Immature natural killer cell (primary cell): Measurements from ENCODE around the gene KDM4E. TPM values are rescaled to one million over a fixed set of nuclear protein-coding genes. Genes with fewer than 3 reads are reported as not detected.
"Not testable (repeated sequence)": the region's sequence is repeated elsewhere in the genome, so short reads cannot be mapped to it uniquely, and the experiment has no call there.

Experiments used
- DNase-seq, 3 donors: peaks; one replicate each; pipeline ENCODE4 v3.0.0; 2022; ENCODE audit warnings: mixed read lengths in 1 of 3
- H3K27ac Mint-ChIP-seq, 6 donors: one replicate each; pipeline ENCODE4 v1.8.0; 2020; ENCODE audit warnings: mixed read lengths in 6 of 6, mild to moderate bottlenecking in 5 of 6, inconsistent platforms in 4 of 6, moderate library complexity in 3 of 6
- H3K27me3 Mint-ChIP-seq, 3 donors: one replicate each; pipeline ENCODE4 v1.8.0; 2020 to 2021; ENCODE audit warnings: low read depth in 3 of 3, mild to moderate bottlenecking in 3 of 3, mixed read lengths in 3 of 3, moderate library complexity in 3 of 3, inconsistent platforms in 1 of 3
- H3K36me3 Mint-ChIP-seq, 3 donors: one replicate each; pipeline ENCODE4 v1.8.0; 2020; ENCODE audit warnings: mixed read lengths in 3 of 3, inconsistent platforms in 2 of 3, mild to moderate bottlenecking in 2 of 3
- H3K4me1 Mint-ChIP-seq, 2 donors: one replicate each; pipeline ENCODE4 v1.8.0; 2020; ENCODE audit warnings: inconsistent platforms in 2 of 2, mild to moderate bottlenecking in 2 of 2, mixed read lengths in 2 of 2, moderate library complexity in 1 of 2
- H3K4me3 Mint-ChIP-seq, 5 donors: one replicate each; pipeline ENCODE4 v1.8.0; 2020; ENCODE audit warnings: mild to moderate bottlenecking in 5 of 5, mixed read lengths in 5 of 5, inconsistent platforms in 3 of 5, moderate library complexity in 3 of 5
- H3K9me3 Mint-ChIP-seq, 6 donors: one replicate each; pipeline ENCODE4 v1.8.0; 2020; ENCODE audit warnings: mild to moderate bottlenecking in 6 of 6, mixed read lengths in 6 of 6, inconsistent platforms in 4 of 6, moderate library complexity in 3 of 6
- polyA plus RNA-seq, 3 donors: library from polyadenylated mRNA; unstranded; fragments of 300-500 nt; fragmentation: Illumina TruSeq; gene quantifications; one replicate each; pipeline ENCODE4 v1.2.3, GENCODE V29; 2021

Gene KDM4E
- polyA plus RNA-seq = not detected

DNA sequence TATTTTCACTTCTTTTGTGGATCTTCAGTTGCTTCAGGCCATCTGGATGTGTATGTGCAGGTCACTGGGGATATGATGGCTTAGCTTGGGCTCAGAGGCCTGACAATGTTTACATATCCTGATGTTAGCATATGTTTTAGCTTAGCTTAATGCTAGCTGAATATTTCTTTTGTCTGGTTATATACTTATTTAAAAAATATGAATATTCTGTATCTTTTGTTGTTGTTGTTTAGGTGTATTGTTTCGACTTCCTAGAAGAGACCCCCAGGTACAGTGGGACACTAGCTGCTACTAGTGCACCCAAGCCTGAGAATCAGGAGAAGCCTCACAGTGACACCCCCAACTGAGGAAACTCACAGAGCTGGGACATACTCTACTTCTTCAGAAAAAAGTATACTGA lies at the start of gene KDM4E:
TSS of gene KDM4E (plus strand) at position 301 of the 400 bp plus-strand sequence. CDS start 300 bp downstream, outside the sequence.
- DNase-seq = no peak
- no peaks in the 10 kb centered on the region for H3K9me3 Mint-ChIP-seq
- no peak within 1 kb of the TSS for H3K4me3 Mint-ChIP-seq
- no peak within 1 kb of the TSS for H3K27ac Mint-ChIP-seq
- no peaks in the 10 kb centered on the region for H3K36me3 Mint-ChIP-seq
- no peaks in the 10 kb centered on the region for H3K4me1 Mint-ChIP-seq
- H3K27me3 Mint-ChIP-seq = peaks cover 0 to 5% (median 0%) of the 10 kb centered on the region in 3 donors

DNA sequence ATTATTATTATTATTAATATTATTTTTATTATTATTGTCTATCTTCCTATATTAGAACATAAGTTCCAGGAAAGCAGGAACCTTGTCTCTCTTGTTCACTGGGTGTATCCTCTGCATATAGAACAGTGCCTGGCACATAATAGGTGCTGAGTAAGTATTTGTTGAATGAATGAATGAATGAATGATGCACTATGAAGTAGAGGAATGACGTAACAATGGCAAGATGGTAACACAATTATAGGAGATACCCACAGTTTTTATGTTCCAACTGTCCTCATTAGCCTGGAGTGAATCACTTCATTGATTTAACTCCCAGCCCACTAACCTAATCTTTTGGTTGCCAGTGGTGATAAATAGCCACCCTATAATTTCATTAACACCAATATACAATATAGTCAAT lies 49.5 kb upstream of the KDM4E start:
- no peak overlapping the region for H3K27ac Mint-ChIP-seq

DNA sequence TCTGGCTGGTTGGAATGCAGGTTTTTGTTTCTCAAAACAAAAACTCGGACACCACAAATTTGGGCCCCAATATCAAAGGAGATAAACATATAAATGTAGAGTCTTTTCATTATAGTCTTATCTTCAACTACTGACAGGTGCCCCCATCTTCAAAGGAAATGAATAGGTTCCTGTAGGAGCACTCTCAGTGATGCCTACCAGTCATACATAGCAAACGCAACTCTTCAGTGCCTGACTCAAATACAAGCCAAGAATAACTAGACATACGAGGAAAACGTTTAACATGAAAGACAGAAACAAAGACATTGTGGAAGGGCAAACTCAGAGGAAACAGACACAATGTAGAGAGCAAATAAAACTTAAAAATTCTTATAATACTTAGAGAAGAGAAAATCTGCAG lies 37.7 kb upstream of the KDM4E start:
- Mint-ChIP-seq H3K27me3 (peaks cover 3 to 41% (median 11%) of the 10 kb centered on the region in 3 donors), H3K9me3 (no peaks in the 10 kb centered on the region)

More for the DNA sequence above, 49.5 kb upstream of the KDM4E start:
- Mint-ChIP-seq H3K4me1 (peaks cover 23 to 47% of the 10 kb centered on the region in 2 donors), H3K9me3 (no peaks in the 10 kb centered on the region), H3K36me3 (peaks cover 6 to 21% (median 14%) of the 10 kb centered on the region in 3 donors), H3K27me3 (peaks cover 3 to 10% (median 6%) of the 10 kb centered on the region in 3 donors), H3K4me3 (no peak overlapping the region)
- no peak for DNase-seq

DNA sequence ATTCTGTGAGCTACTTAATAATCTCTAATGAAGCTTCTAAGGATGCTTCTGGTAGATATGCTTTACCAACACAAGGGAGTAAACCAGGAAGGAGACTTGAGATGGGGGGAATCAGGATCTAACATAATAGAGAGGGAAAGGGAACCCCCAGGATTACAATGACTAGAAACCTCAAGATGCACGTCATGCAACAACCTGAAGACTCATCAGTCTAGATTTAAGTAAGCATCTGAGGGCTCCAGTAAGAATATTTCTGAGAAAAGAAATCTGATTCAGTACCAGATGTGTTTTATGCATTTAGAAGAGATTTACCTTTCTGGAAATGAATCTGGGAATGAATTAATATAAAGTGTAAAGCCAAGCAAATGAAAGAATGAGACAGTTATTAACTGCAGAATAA lies 36.3 kb upstream of the KDM4E start:
- Mint-ChIP-seq H3K4me1 (no peaks in the 10 kb centered on the region), H3K4me3 (no peak overlapping the region), H3K9me3 (no peaks in the 10 kb centered on the region), H3K27ac (no peak overlapping the region), H3K27me3 (peaks cover 3 to 36% (median 10%) of the 10 kb centered on the region in 3 donors), H3K36me3 (no peaks in the 10 kb centered on the region)
- DNase-seq = no peak

More for the DNA sequence above, 37.7 kb upstream of the KDM4E start:
- Mint-ChIP-seq H3K4me1 (no peaks in the 10 kb centered on the region), H3K27ac (no peak overlapping the region), H3K36me3 (no peaks in the 10 kb centered on the region), H3K4me3 (no peak overlapping the region)
- no peak for DNase-seq

DNA sequence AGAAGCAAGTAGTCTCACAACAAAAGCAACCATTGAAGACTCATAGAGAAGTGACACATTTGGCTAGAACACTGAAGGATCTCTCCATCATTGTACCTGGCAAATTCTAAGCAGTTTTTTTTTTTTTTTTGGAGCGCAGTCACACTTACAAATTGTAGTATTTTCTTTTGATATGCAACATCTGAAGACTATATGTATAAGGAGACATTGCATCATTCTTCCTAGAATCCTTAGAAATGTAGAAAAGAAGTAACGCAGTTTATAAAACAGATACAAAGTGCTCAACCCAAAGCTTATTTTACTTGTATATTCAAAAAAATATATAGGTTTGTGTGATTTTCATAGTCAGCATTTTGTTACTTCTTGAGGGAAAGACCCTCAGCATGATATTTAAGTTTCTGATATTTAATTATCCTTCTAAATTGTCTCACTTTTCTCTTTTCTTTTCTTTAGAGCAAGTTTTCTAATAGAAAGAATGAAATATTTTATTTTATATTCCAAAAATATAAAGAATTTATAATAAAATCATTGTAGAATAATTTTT lies 31.6 kb upstream of the KDM4E start:
- no peaks in the 10 kb centered on the region for H3K36me3 Mint-ChIP-seq
- no peaks in the 10 kb centered on the region for H3K9me3 Mint-ChIP-seq
- H3K4me3 Mint-ChIP-seq = no peak overlapping the region
- H3K27me3 Mint-ChIP-seq = peaks cover 3 to 23% (median 3%) of the 10 kb centered on the region in 3 donors
- no peaks in the 10 kb centered on the region for H3K4me1 Mint-ChIP-seq
- no peak for DNase-seq
- no peak overlapping the region for H3K27ac Mint-ChIP-seq

DNA sequence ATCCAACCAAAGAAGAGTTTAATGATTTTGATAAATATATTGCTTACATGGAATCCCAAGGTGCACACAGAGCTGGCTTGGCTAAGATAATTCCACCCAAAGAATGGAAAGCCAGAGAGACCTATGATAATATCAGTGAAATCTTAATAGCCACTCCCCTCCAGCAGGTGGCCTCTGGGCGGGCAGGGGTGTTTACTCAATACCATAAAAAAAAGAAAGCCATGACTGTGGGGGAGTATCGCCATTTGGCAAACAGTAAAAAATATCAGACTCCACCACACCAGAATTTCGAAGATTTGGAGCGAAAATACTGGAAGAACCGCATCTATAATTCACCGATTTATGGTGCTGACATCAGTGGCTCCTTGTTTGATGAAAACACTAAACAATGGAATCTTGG lies 27.6 kb upstream of the KDM4E start:
- Mint-ChIP-seq H3K4me3 (no peak overlapping the region), H3K36me3 (no peaks in the 10 kb centered on the region), H3K4me1 (no peaks in the 10 kb centered on the region), H3K9me3 (no peaks in the 10 kb centered on the region), H3K27me3 (peaks cover 0 to 3% (median 0%) of the 10 kb centered on the region in 3 donors), H3K27ac (no peak overlapping the region)
- DNase-seq = no peak

DNA sequence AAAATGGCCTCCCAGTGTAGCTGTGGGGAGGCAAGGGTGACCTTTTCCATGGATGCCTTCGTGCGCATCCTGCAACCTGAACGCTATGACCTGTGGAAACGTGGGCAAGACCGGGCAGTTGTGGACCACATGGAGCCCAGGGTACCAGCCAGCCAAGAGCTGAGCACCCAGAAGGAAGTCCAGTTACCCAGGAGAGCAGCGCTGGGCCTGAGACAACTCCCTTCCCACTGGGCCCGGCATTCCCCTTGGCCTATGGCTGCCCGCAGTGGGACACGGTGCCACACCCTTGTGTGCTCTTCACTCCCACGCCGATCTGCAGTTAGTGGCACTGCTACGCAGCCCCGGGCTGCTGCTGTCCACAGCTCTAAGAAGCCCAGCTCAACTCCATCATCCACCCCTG lies 26.8 kb upstream of the KDM4E start:
- Mint-ChIP-seq H3K27me3 (peaks cover 0 to 3% (median 0%) of the 10 kb centered on the region in 3 donors), H3K4me3 (no peak overlapping the region), H3K9me3 (no peaks in the 10 kb centered on the region), H3K36me3 (no peaks in the 10 kb centered on the region), H3K27ac (no peak overlapping the region), H3K4me1 (no peaks in the 10 kb centered on the region)
- no peak for DNase-seq

DNA sequence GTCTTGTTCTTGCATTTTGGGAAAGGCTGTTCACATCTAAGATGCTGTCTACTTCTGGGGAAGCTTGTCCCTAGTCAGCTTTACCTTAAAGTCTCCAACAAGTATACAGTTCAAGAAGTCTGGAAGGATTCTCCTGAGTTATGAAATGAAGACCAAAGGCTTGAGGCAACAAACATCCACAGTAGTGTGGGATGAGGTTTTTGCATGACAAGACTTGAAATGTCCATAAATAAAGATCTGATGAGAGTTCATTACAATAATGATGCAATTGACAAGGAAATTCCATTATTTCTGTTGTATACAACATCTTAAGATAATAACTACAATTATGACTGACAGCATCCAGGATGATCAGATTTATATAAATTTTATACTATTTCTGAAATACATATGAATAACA lies 21.3 kb upstream of the KDM4E start:
- Mint-ChIP-seq H3K36me3 (no peaks in the 10 kb centered on the region), H3K27me3 (peaks cover 5 to 11% (median 5%) of the 10 kb centered on the region in 3 donors), H3K27ac (no peak overlapping the region), H3K4me3 (no peak overlapping the region), H3K4me1 (no peaks in the 10 kb centered on the region), H3K9me3 (peaks cover 0 to 2% (median 0%) of the 10 kb centered on the region in 6 donors)
- no peak for DNase-seq

DNA sequence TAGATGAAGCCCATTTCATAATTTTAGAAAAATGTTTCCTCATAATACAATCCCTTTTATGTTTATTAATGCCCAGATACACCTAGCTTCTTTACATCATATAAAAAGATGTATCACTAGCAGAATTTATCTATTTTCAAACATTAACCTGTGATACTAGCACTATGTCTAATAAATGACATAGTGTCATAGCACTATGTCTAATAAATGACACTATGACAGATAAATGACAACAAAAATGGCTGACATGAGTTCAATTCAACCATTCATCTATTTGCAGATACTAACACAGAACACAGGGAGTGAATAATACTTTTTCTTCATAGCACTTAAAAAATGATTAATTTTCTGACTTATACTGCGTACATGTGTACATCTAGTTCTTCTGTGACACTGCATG lies 19.4 kb upstream of the KDM4E start:
- Mint-ChIP-seq H3K4me3 (no peak overlapping the region), H3K27me3 (peaks cover 5 to 13% (median 5%) of the 10 kb centered on the region in 3 donors), H3K36me3 (no peaks in the 10 kb centered on the region), H3K9me3 (peaks cover 0 to 2% (median 0%) of the 10 kb centered on the region in 6 donors), H3K27ac (no peak overlapping the region), H3K4me1 (no peaks in the 10 kb centered on the region)
- no peak for DNase-seq

DNA sequence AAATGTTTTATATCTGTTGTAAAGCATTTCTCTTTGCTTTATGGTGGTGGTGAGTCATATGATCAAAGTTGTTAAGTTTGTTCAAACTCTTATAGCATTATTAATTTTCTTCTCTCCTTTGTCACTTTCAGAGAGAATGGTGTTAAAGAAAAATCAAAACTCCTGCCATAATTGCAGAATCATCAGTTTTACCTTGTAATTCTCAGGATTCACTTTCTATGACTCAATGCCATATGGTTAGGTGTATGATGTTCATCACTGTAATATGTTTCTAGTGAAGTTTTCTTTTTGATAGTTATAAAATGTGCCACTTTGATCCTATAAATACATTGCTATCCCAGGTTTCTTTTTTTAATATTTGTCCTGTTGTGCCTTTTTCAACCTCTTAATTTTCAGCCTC lies 13.7 kb upstream of the KDM4E start:
- Mint-ChIP-seq H3K4me1 (no peaks in the 10 kb centered on the region), H3K4me3 (no peak overlapping the region), H3K9me3 (peaks cover 0 to under 1% (median 0%) of the 10 kb centered on the region in 6 donors), H3K27me3 (peaks cover 8 to 11% (median 10%) of the 10 kb centered on the region in 3 donors), H3K27ac (no peak overlapping the region), H3K36me3 (no peaks in the 10 kb centered on the region)
- DNase-seq = no peak

DNA sequence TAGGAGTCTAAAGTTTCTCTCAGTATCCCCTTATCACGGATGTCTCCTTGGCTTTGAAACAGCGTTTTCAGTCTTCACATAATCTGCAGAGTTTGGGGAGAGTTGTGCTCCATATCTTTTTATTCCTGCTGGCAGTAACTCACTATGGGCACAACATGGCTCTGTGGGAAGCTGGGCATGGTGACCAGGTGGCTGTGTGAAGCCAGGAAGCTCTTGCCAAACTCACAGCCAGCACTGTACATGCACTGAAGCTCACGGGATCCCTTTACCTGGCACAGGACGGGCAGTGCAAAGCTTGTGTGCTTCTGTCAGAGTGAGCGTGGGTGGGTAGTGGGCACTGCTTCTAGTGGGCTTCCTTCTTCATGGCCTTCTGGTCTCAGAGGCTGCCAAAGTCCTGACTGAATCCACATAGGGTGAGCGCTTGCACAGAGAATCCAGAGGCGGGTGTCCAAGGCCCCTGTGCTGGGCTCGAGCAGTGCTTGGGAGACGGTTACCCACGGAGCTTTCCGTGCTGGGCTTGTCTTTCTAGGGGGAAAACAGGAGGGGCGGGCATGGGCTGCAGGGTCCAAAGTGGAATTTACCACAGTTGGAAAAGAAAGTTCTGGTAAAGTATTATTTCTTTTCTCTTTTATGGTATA lies 10.8 kb upstream of the KDM4E start:
- Mint-ChIP-seq H3K4me3 (no peak overlapping the region), H3K27ac (no peak overlapping the region), H3K9me3 (no peaks in the 10 kb centered on the region), H3K36me3 (no peaks in the 10 kb centered on the region), H3K4me1 (no peaks in the 10 kb centered on the region), H3K27me3 (peaks cover 5 to 7% (median 5%) of the 10 kb centered on the region in 3 donors)
- DNase-seq = no peak

DNA sequence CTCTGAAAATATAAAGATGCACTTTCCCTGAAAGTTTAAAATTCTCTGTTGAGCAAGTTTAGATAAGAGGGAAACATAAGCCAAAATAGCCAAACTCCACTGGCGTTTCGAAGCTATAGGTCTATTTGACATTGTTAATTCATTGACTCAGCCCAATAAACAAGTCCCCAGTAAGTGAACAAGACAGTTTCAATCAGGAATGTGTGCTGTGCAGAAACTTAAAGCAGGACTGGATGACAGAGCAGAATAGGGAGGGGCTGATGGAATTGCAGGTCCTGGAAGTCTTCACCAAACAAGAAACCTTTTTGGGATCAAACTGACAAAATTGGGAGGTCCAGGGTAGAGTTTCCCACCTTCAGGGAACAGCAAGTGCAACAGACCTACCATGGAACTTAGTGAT lies 8.9 kb upstream of the KDM4E start:
- DNase-seq = no peak
- no peaks in the 10 kb centered on the region for H3K36me3 Mint-ChIP-seq
- H3K4me3 Mint-ChIP-seq = no peak overlapping the region
- no peaks in the 10 kb centered on the region for H3K4me1 Mint-ChIP-seq
- peaks cover 0 to 5% (median 4%) of the 10 kb centered on the region in 3 donors for H3K27me3 Mint-ChIP-seq
- H3K27ac Mint-ChIP-seq = no peak overlapping the region
- no peaks in the 10 kb centered on the region for H3K9me3 Mint-ChIP-seq

DNA sequence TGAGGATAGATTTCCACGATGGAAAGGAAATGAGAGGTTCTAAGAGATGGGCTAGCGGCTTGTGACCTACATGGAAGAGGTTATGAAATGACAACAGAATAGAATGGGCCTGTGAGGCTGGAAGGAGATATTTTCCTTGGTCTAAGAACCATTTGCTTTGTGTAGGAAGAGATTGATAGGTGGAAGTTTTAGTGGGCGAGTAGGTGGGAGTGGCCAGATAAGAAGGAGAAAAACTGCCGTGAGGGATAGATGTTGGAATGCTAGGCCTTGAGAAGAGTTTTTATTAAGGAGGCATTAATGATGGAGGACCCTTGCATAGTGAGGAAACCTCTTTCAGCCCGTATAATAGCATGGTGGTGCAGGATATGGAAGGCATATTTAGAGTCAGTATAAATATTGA lies 3.6 kb upstream of the KDM4E start:
- H3K27me3 Mint-ChIP-seq, DNase-seq, H3K9me3 Mint-ChIP-seq, H3K4me1 Mint-ChIP-seq, H3K4me3 Mint-ChIP-seq, H3K27ac Mint-ChIP-seq, H3K36me3 Mint-ChIP-seq: not testable (repeated sequence)

DNA sequence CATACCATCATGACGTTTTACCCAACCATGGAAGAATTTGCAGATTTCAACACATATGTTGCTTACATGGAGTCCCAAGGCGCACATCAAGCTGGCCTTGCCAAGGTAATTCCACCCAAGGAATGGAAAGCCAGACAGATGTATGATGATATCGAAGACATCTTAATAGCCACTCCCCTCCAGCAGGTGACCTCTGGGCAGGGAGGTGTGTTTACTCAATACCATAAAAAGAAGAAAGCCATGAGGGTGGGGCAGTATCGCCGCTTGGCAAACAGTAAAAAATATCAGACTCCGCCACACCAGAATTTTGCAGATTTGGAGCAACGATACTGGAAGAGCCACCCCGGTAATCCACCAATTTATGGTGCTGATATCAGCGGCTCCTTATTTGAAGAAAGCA lies 536 bp downstream of the KDM4E start:
- H3K4me1 Mint-ChIP-seq, DNase-seq, H3K4me3 Mint-ChIP-seq, H3K27me3 Mint-ChIP-seq, H3K9me3 Mint-ChIP-seq, H3K36me3 Mint-ChIP-seq, H3K27ac Mint-ChIP-seq: not testable (repeated sequence)

DNA sequence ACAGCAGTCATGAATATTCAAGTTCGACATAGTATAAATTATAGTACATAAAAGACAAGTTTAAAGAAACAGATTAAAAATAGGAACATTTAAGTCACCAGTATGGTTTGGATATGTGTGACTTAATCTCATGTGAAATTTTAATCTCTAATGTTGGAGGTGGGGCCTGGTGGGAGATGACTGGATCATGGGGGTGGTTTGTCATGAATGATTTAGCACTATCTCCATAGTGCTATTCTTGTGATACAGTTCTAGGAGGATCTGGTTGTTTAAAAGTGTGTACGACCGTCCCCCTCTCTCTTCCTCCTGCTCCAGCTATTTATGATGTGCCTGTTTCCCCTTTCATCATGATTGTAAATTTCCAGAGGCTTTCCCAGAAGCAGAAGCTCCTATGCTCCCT lies 3.3 kb downstream of the KDM4E start:
- H3K4me3 Mint-ChIP-seq = no peak overlapping the region
- H3K36me3 Mint-ChIP-seq = no peaks in the 10 kb centered on the region
- H3K9me3 Mint-ChIP-seq = no peaks in the 10 kb centered on the region
- H3K27ac Mint-ChIP-seq = no peak overlapping the region
- DNase-seq = no peak
- H3K4me1 Mint-ChIP-seq = no peaks in the 10 kb centered on the region
- peaks cover 2 to 13% (median 6%) of the 10 kb centered on the region in 3 donors for H3K27me3 Mint-ChIP-seq
